GM12891 (cell line): ENCODE results near the gene KIR3DL3.
"Not testable (repeated sequence)": the region's sequence is repeated elsewhere in the genome, so short reads cannot be mapped to it uniquely, and the experiment has no call there.

Experiments used
- DNase-seq: peaks from one replicate; pipeline ENCODE4 v3.0.0; 2011; ENCODE audit warnings: low spot score; ENCODE audit not compliant: insufficient read length
- FAIRE-seq: peaks from 2 replicates; lab custom pipeline; 2011; peaks lifted over from hg19 to GRCh38; lab: Jason Lieb, UNC
- PAX5 ChIP-seq: IDR thresholded peaks from 2 replicates; pipeline ENCODE4 v1.6.1; 2011; ENCODE audit warnings: low read length, moderate library complexity, mild to moderate bottlenecking; ENCODE audit not compliant: insufficient read depth, severe bottlenecking
- POLR2A ChIP-seq: IDR thresholded peaks from 2 replicates; pipeline ENCODE4 v1.6.1; 2011; ENCODE audit warnings: low read depth, low read length, control low read depth
- POLR2AphosphoS5 ChIP-seq: IDR thresholded peaks from 2 replicates; pipeline ENCODE4 v1.6.1; 2011; ENCODE audit warnings: low read depth, low read length, control low read depth
- POU2F2 ChIP-seq: IDR thresholded peaks from 2 replicates; pipeline ENCODE4 v1.6.1; 2011; ENCODE audit warnings: low read depth, mild to moderate bottlenecking, control low read depth, low read length, moderate library complexity
- SPI1 ChIP-seq: IDR thresholded peaks from 2 replicates; pipeline ENCODE4 v1.6.1; 2011; ENCODE audit warnings: low read depth, low read length, control low read depth
- TAF1 ChIP-seq: IDR thresholded peaks from 2 replicates; pipeline ENCODE4 v1.6.1; 2011; ENCODE audit warnings: low read depth, low read length, control low read depth

Gene KIR3DL3

GRCh38 chr19:54731191-54731590, 6.9 kb downstream of the KIR3DL3 start:
- FAIRE-seq (no peak), DNase-seq (no peak)
- TF ChIP-seq SPI1 = no peak

GRCh38 chr19:54738306-54738705, 14.1 kb downstream of the KIR3DL3 start, which contains the start of gene KIR2DL3:
TSS of gene KIR2DL3 (plus strand) at chr19:54738513. CDS start at chr19:54738546, 33 bp downstream.
- not testable (repeated sequence) for DNase-seq, FAIRE-seq

GRCh38 chr19:54738715-54739114, 14.5 kb downstream of the KIR3DL3 start:
- TF ChIP-seq PAX5 (no peak), POLR2A (no peak), POLR2AphosphoS5 (no peak), TAF1 (no peak), POU2F2 (no peak), SPI1 (no peak)
- DNase-seq = no peak
- no peak for FAIRE-seq

GRCh38 chr19:54739587-54740497, 15.6 kb downstream of the KIR3DL3 start:
- TF ChIP-seq TAF1 (no peak), PAX5 (no peak), POLR2AphosphoS5 (no peak), SPI1 (no peak), POU2F2 (no peak), POLR2A (no peak)
- no peak for FAIRE-seq

GRCh38 chr19:54741950-54742349, 17.7 kb downstream of the KIR3DL3 start:
- FAIRE-seq, DNase-seq: not testable (repeated sequence)

More at GRCh38 chr19:54739587-54740497, 15.6 kb downstream of the KIR3DL3 start:
- no peak for DNase-seq

- FAIRE-seq, DNase-seq: not testable (repeated sequence)
These were observed 19.8 kb downstream of the KIR3DL3 start for GRCh38 chr19:54744080-54744479.

GRCh38 chr19:54747614-54748322, 23.5 kb downstream of the KIR3DL3 start:
- not testable (repeated sequence) for FAIRE-seq, DNase-seq

- not testable (repeated sequence) for FAIRE-seq, DNase-seq
These were observed 26.0 kb downstream of the KIR3DL3 start for GRCh38 chr19:54750276-54750675.

GRCh38 chr19:54756204-54757110, 32.2 kb downstream of the KIR3DL3 start:
- FAIRE-seq, DNase-seq: not testable (repeated sequence)

- FAIRE-seq, DNase-seq: not testable (repeated sequence)
These were observed 34.3 kb downstream of the KIR3DL3 start for GRCh38 chr19:54758577-54758976.

GRCh38 chr19:54764219-54764618, 40.0 kb downstream of the KIR3DL3 start:
- not testable (repeated sequence) for FAIRE-seq, DNase-seq

GRCh38 chr19:54766464-54766863, 42.2 kb downstream of the KIR3DL3 start:
- DNase-seq, FAIRE-seq: not testable (repeated sequence)

- FAIRE-seq = not testable (repeated sequence)
These were observed 45.4 kb downstream of the KIR3DL3 start, which contains the start of gene KIR2DL1 for GRCh38 chr19:54769646-54770045. TSS of gene KIR2DL1 (plus strand) at chr19:54769793. CDS start at chr19:54769851, 58 bp downstream.

GRCh38 chr19:54770511-54770910, 46.3 kb downstream of the KIR3DL3 start:
- FAIRE-seq = not testable (repeated sequence)

More at GRCh38 chr19:54769646-54770045, 45.4 kb downstream of the KIR3DL3 start, which contains the start of gene KIR2DL1:
- DNase-seq = not testable (repeated sequence)

GRCh38 chr19:54771018-54771960, 47.0 kb downstream of the KIR3DL3 start:
- DNase-seq, FAIRE-seq: not testable (repeated sequence)

More at GRCh38 chr19:54770511-54770910, 46.3 kb downstream of the KIR3DL3 start:
- DNase-seq = not testable (repeated sequence)
